ENCODE results near the gene AQR. TPM values are rescaled to one million over a fixed set of nuclear protein-coding genes. Genes with fewer than 3 reads are reported as not detected.

The AQR gene
- total and polyA plus RNA-seq, 2 experiments from 2014 or later, result 42.3 to 67.3 TPM

DNA sequence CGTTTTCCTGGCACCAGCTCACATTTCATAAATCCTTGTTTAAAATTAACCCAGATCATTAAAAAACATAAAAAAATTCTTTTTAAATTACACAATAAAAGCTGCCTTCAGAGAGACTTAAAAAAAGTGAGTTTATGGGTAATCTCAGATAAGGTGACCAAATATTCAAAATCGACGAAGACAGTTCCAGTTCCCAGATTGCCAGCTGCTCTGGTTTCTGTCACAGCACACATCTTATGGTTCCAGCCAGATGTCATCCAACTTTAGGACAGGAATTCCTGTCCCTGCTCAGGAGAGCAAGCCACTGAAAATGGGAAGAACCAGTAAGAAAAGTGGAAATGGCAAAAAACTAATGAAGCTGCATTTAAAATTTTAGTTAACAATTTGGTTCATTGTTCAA is 34.4 kb upstream of the AQR start (continued):
- TF ChIP-seq, protein P1, sequence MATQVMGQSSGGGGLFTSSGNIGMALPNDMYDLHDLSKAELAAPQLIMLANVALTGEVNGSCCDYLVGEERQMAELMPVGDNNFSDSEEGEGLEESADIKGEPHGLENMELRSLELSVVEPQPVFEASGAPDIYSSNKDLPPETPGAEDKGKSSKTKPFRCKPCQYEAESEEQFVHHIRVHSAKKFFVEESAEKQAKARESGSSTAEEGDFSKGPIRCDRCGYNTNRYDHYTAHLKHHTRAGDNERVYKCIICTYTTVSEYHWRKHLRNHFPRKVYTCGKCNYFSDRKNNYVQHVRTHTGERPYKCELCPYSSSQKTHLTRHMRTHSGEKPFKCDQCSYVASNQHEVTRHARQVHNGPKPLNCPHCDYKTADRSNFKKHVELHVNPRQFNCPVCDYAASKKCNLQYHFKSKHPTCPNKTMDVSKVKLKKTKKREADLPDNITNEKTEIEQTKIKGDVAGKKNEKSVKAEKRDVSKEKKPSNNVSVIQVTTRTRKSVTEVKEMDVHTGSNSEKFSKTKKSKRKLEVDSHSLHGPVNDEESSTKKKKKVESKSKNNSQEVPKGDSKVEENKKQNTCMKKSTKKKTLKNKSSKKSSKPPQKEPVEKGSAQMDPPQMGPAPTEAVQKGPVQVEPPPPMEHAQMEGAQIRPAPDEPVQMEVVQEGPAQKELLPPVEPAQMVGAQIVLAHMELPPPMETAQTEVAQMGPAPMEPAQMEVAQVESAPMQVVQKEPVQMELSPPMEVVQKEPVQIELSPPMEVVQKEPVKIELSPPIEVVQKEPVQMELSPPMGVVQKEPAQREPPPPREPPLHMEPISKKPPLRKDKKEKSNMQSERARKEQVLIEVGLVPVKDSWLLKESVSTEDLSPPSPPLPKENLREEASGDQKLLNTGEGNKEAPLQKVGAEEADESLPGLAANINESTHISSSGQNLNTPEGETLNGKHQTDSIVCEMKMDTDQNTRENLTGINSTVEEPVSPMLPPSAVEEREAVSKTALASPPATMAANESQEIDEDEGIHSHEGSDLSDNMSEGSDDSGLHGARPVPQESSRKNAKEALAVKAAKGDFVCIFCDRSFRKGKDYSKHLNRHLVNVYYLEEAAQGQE (IDR thresholded peaks at IDR 0.05; ENCODE audit: unreplicated experiment), result no peak
- TF ChIP-seq, protein P2, sequence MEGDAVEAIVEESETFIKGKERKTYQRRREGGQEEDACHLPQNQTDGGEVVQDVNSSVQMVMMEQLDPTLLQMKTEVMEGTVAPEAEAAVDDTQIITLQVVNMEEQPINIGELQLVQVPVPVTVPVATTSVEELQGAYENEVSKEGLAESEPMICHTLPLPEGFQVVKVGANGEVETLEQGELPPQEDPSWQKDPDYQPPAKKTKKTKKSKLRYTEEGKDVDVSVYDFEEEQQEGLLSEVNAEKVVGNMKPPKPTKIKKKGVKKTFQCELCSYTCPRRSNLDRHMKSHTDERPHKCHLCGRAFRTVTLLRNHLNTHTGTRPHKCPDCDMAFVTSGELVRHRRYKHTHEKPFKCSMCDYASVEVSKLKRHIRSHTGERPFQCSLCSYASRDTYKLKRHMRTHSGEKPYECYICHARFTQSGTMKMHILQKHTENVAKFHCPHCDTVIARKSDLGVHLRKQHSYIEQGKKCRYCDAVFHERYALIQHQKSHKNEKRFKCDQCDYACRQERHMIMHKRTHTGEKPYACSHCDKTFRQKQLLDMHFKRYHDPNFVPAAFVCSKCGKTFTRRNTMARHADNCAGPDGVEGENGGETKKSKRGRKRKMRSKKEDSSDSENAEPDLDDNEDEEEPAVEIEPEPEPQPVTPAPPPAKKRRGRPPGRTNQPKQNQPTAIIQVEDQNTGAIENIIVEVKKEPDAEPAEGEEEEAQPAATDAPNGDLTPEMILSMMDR (conservative IDR thresholded peaks at IDR 0.05; ENCODE audit: low read depth in 2 of 2), result no peak
- TF ChIP-seq JUNB (IDR thresholded peaks at IDR 0.05; ENCODE audit: unreplicated experiment) (no peak), POLR2AphosphoS5 (IDR thresholded peaks at IDR 0.05; ENCODE audit: low read depth) (no peak)
- TF ChIP-seq, protein P3, sequence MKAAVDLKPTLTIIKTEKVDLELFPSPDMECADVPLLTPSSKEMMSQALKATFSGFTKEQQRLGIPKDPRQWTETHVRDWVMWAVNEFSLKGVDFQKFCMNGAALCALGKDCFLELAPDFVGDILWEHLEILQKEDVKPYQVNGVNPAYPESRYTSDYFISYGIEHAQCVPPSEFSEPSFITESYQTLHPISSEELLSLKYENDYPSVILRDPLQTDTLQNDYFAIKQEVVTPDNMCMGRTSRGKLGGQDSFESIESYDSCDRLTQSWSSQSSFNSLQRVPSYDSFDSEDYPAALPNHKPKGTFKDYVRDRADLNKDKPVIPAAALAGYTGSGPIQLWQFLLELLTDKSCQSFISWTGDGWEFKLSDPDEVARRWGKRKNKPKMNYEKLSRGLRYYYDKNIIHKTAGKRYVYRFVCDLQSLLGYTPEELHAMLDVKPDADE (IDR thresholded peaks at IDR 0.05), result no peak

DNA sequence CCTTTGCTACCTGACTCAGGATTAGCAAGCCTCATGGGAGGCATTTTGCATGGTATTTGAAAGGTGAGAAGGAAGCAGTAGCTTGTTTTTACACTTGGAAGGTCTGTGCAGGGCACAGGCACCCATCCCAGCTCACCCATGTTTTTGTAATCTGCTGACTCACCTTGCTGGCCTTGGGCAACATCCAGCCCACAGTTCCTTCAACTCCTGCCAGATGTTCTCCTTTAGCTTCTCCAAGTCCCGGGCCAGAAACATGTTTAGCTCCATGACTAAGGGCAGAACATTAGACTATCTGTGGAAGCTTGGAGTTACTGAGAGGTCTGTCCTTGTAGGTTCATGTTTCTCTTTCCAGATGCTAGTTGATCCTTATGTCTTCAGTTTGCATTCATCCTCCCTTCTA is 31.0 kb upstream of the AQR start:
- ATAC-seq (no peak), DNase-seq (ENCODE audit: low spot score) (no peak)
- H3K9me3 Mint-ChIP-seq, result peaks cover 2% of the 10 kb centered on the region; the same call in 1 of the 3 replicates
- H3K4me3 Mint-ChIP-seq, result no peak overlapping the region
- Histone ChIP-seq H3K36me3 (ENCODE audit: insufficient read depth) (no peaks in the 10 kb centered on the region), H3F3A (replicated peaks; ENCODE audit: low read depth) (no peaks in the 10 kb centered on the region), H3K27me3 (ENCODE audit: insufficient read depth) (no peaks in the 10 kb centered on the region), H3K4me2 (no peak overlapping the region), H3K4me1 (ENCODE audit: insufficient read depth) (peaks cover 11% of the 10 kb centered on the region; the same call in 1 of the 2 replicates), H3K79me2 (replicated peaks; ENCODE audit: insufficient read depth) (no peaks in the 10 kb centered on the region), H4K20me1 (replicated peaks; ENCODE audit: insufficient read depth) (no peaks in the 10 kb centered on the region), H3K4me3 (no peak overlapping the region), H2AFZ (peak overlapping the region; percentile 96), H3K9me2 (ENCODE audit: insufficient read depth) (no peaks in the 10 kb centered on the region), H3K27ac (ENCODE audit: low read depth) (no peak overlapping the region)
- H3K4me1 Mint-ChIP-seq, result peaks cover 9% of the 10 kb centered on the region; the same call in 2 of the 3 replicates
- peaks cover 10% of the 10 kb centered on the region for H3K27me3 Mint-ChIP-seq (ENCODE audit: insufficient read depth, low read depth, poor library complexity)
- peak overlapping the region; percentile 93 for H3K27ac Mint-ChIP-seq
- H3K36me3 Mint-ChIP-seq (ENCODE audit: low read depth), result no peaks in the 10 kb centered on the region
- no peak for TF ChIP-seq CREB1 (CRISPR knock-in tag; IDR thresholded peaks at IDR 0.05; ENCODE audit: low read depth)
- TF ChIP-seq NANOG (IDR thresholded peaks at IDR 0.05; ENCODE audit: borderline replicate concordance), result no peak
- TF ChIP-seq, protein P4, sequence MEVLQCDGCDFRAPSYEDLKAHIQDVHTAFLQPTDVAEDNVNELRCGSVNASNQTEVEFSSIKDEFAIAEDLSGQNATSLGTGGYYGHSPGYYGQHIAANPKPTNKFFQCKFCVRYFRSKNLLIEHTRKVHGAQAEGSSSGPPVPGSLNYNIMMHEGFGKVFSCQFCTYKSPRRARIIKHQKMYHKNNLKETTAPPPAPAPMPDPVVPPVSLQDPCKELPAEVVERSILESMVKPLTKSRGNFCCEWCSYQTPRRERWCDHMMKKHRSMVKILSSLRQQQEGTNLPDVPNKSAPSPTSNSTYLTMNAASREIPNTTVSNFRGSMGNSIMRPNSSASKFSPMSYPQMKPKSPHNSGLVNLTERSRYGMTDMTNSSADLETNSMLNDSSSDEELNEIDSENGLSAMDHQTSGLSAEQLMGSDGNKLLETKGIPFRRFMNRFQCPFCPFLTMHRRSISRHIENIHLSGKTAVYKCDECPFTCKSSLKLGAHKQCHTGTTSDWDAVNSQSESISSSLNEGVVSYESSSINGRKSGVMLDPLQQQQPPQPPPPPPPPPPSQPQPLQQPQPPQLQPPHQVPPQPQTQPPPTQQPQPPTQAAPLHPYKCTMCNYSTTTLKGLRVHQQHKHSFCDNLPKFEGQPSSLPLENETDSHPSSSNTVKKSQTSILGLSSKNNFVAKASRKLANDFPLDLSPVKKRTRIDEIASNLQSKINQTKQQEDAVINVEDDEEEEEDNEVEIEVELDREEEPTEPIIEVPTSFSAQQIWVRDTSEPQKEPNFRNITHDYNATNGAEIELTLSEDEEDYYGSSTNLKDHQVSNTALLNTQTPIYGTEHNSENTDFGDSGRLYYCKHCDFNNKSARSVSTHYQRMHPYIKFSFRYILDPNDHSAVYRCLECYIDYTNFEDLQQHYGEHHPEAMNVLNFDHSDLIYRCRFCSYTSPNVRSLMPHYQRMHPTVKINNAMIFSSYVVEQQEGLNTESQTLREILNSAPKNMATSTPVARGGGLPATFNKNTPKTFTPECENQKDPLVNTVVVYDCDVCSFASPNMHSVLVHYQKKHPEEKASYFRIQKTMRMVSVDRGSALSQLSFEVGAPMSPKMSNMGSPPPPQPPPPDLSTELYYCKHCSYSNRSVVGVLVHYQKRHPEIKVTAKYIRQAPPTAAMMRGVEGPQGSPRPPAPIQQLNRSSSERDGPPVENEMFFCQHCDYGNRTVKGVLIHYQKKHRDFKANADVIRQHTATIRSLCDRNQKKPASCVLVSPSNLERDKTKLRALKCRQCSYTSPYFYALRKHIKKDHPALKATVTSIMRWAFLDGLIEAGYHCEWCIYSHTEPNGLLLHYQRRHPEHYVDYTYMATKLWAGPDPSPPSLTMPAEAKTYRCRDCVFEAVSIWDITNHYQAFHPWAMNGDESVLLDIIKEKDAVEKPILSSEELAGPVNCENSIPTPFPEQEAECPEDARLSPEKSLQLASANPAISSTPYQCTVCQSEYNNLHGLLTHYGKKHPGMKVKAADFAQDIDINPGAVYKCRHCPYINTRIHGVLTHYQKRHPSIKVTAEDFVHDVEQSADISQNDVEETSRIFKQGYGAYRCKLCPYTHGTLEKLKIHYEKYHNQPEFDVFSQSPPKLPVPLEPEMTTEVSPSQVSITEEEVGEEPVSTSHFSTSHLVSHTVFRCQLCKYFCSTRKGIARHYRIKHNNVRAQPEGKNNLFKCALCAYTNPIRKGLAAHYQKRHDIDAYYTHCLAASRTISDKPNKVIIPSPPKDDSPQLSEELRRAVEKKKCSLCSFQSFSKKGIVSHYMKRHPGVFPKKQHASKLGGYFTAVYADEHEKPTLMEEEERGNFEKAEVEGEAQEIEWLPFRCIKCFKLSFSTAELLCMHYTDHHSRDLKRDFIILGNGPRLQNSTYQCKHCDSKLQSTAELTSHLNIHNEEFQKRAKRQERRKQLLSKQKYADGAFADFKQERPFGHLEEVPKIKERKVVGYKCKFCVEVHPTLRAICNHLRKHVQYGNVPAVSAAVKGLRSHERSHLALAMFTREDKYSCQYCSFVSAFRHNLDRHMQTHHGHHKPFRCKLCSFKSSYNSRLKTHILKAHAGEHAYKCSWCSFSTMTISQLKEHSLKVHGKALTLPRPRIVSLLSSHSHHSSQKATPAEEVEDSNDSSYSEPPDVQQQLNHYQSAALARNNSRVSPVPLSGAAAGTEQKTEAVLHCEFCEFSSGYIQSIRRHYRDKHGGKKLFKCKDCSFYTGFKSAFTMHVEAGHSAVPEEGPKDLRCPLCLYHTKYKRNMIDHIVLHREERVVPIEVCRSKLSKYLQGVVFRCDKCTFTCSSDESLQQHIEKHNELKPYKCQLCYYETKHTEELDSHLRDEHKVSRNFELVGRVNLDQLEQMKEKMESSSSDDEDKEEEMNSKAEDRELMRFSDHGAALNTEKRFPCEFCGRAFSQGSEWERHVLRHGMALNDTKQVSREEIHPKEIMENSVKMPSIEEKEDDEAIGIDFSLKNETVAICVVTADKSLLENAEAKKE (CRISPR knock-in tag; IDR thresholded peaks at IDR 0.05), result no peak
- TF ChIP-seq JUNB (IDR thresholded peaks at IDR 0.05; ENCODE audit: unreplicated experiment), result no peak

Data from GM23338 (cell line).